Sigmoid colon (tissue), 4 donors: ENCODE results near the gene NUB1.

Source experiments
- CTCF ChIP-seq, 4 experiments: fragments of 450-650 bp in 3 of 4; fragments of 200-600 bp in 1 of 4; IDR thresholded peaks; one replicate each; pipeline ENCODE4 v1.5.1; 2016 to 2019; ENCODE audit warnings: antibody characterized with exemption in 4 of 4, mild to moderate bottlenecking in 3 of 4, moderate library complexity in 2 of 4
- POLR2AphosphoS5 ChIP-seq, 4 donors: sonication (generic); formaldehyde crosslinking; IDR thresholded peaks; one replicate each; pipeline ENCODE4 v1.6.1; 2017; ENCODE audit warnings: antibody characterized with exemption in 4 of 4

- no peak for TF ChIP-seq CTCF (IDR thresholded peaks at IDR 0.05)
- peak in 2 of 4 donors; percentile 20 to 30 for TF ChIP-seq POLR2AphosphoS5 (IDR thresholded peaks at IDR 0.05)
These were observed 69.1 kb downstream of the NUB1 start for GRCh38 chr7:151410405-151411390.
